ENCODE results near the gene PKD2.

DNA sequence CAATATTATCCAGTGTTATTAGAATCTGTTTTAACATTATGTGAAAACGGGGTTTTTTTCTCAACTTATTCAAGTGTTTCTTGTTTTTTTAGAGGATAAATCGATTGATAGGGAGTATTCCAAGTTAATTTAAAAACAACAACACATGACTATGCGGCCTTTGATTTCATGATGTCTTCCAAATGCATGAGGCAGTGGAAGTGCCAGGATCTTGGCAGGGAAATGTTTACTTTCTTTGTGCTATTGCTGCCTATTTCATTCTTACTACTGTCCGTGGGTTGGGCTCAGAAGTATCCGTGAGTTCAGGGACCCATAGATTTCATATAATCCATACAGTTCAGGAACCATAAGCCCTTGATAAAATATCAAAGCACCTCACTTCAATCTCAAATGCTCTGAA is 86.4 kb downstream of the PKD2 start:
- TF ChIP-seq, protein P1, sequence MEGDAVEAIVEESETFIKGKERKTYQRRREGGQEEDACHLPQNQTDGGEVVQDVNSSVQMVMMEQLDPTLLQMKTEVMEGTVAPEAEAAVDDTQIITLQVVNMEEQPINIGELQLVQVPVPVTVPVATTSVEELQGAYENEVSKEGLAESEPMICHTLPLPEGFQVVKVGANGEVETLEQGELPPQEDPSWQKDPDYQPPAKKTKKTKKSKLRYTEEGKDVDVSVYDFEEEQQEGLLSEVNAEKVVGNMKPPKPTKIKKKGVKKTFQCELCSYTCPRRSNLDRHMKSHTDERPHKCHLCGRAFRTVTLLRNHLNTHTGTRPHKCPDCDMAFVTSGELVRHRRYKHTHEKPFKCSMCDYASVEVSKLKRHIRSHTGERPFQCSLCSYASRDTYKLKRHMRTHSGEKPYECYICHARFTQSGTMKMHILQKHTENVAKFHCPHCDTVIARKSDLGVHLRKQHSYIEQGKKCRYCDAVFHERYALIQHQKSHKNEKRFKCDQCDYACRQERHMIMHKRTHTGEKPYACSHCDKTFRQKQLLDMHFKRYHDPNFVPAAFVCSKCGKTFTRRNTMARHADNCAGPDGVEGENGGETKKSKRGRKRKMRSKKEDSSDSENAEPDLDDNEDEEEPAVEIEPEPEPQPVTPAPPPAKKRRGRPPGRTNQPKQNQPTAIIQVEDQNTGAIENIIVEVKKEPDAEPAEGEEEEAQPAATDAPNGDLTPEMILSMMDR (IDR thresholded peaks at IDR 0.05) = no peak
- no peak for TF ChIP-seq ESRRA (CRISPR knock-in tag; IDR thresholded peaks at IDR 0.05; ENCODE audit: borderline replicate concordance)
- no peak for TF ChIP-seq ZNF138 (CRISPR knock-in tag; conservative IDR thresholded peaks at IDR 0.05)
- TF ChIP-seq PREB (CRISPR knock-in tag; IDR thresholded peaks at IDR 0.05; ENCODE audit: borderline replicate concordance) = no peak
- TF ChIP-seq NR2C2 (CRISPR knock-in tag; IDR thresholded peaks at IDR 0.05) = no peak
- TF ChIP-seq ZNF232 (CRISPR knock-in tag; IDR thresholded peaks at IDR 0.05) = no peak
